ENCODE results near the gene SLC25A33. TPM values are rescaled to one million over a fixed set of nuclear protein-coding genes. Genes with fewer than 3 reads are reported as not detected.

The SLC25A33 gene
- polyA plus RNA-seq, 2 of the 4 experiments (the other 2 are of a cell fraction): 3.1 to 4.9 TPM

GRCh38 chr1:9536301-9536700 lies 3.0 kb upstream of the SLC25A33 start:
- POLR2A ChIA-PET: no interaction called here
- Histone ChIP-seq H3K4me1 (peaks cover 10% of the 10 kb centered on the region; the same call in 2 of the 3 replicates), H3K27ac (no peak overlapping the region), H3K4me3 (no peak overlapping the region), H3K4me2 (no peak overlapping the region), H3K9me3 (no peaks in the 10 kb centered on the region)
- CTCF ChIA-PET: no interaction called here
- no peak for TF ChIP-seq RAD21 (conservative IDR thresholded peaks at IDR 0.05 in 1 of 2, IDR thresholded peaks at IDR 0.05 in 1 of 2)
- no peak for TF ChIP-seq CBX8 (IDR thresholded peaks at IDR 0.05)
- TF ChIP-seq HOXA7 (CRISPR knock-in tag; IDR thresholded peaks at IDR 0.05): no peak
- TF ChIP-seq CHD4 (IDR thresholded peaks at IDR 0.05; ENCODE audit: borderline replicate concordance): no peak
- TF ChIP-seq TFCP2L1 (CRISPR knock-in tag; IDR thresholded peaks at IDR 0.05): no peak
- TF ChIP-seq SREBF2 (IDR thresholded peaks at IDR 0.05): no peak
- TF ChIP-seq, protein P1, sequence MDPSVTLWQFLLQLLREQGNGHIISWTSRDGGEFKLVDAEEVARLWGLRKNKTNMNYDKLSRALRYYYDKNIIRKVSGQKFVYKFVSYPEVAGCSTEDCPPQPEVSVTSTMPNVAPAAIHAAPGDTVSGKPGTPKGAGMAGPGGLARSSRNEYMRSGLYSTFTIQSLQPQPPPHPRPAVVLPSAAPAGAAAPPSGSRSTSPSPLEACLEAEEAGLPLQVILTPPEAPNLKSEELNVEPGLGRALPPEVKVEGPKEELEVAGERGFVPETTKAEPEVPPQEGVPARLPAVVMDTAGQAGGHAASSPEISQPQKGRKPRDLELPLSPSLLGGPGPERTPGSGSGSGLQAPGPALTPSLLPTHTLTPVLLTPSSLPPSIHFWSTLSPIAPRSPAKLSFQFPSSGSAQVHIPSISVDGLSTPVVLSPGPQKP (IDR thresholded peaks at IDR 0.05; ENCODE audit: low read depth, low read length): no peak
- no peak for TF ChIP-seq POLR2A (IDR thresholded peaks at IDR 0.05; ENCODE audit: low read length)
- TF ChIP-seq POLR2AphosphoS2 (conservative IDR thresholded peaks at IDR 0.05; ENCODE audit: low read length): no peak
- no peak for TF ChIP-seq NR3C1 (IDR thresholded peaks at IDR 0.05)
- TF ChIP-seq PBX3 (IDR thresholded peaks at IDR 0.05): no peak
- TF ChIP-seq TP53 (CRISPR knock-in tag; IDR thresholded peaks at IDR 0.05): no peak
- TF ChIP-seq, protein P2, sequence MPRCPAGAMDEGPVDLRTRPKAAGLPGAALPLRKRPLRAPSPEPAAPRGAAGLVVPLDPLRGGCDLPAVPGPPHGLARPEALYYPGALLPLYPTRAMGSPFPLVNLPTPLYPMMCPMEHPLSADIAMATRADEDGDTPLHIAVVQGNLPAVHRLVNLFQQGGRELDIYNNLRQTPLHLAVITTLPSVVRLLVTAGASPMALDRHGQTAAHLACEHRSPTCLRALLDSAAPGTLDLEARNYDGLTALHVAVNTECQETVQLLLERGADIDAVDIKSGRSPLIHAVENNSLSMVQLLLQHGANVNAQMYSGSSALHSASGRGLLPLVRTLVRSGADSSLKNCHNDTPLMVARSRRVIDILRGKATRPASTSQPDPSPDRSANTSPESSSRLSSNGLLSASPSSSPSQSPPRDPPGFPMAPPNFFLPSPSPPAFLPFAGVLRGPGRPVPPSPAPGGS (IDR thresholded peaks at IDR 0.05): no peak
- TF ChIP-seq, protein P3, sequence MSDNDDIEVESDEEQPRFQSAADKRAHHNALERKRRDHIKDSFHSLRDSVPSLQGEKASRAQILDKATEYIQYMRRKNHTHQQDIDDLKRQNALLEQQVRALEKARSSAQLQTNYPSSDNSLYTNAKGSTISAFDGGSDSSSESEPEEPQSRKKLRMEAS (IDR thresholded peaks at IDR 0.05): no peak
- no peak for TF ChIP-seq JUNB (IDR thresholded peaks at IDR 0.05)
- no peak for TF ChIP-seq BHLHE40 (IDR thresholded peaks at IDR 0.05; ENCODE audit: low read depth, low read length)
- no peak for ATAC-seq
- no CpG with 5 or more reads among the region's 1 CpG for WGBS (ENCODE audit: missing lambda C conversion rate)
- FAIRE-seq: no peak
- no peak for DNase-seq (ENCODE audit: low read depth in 1 of 2, low spot score in 1 of 2)

- no peak for DNase-seq (ENCODE audit: low read depth in 1 of 2, low spot score in 1 of 2)
- CTCF ChIA-PET: interaction anchor here (0.8 to 1.0 kb wide), 3 partner anchors 42 to 249 kb away, joined by 3 to 4 read pairs (median 3); no protein-coding TSS in a partner anchor
Observed at GRCh38 chr1:9537863-9538668, 1.2 kb upstream of the SLC25A33 start.

DNA sequence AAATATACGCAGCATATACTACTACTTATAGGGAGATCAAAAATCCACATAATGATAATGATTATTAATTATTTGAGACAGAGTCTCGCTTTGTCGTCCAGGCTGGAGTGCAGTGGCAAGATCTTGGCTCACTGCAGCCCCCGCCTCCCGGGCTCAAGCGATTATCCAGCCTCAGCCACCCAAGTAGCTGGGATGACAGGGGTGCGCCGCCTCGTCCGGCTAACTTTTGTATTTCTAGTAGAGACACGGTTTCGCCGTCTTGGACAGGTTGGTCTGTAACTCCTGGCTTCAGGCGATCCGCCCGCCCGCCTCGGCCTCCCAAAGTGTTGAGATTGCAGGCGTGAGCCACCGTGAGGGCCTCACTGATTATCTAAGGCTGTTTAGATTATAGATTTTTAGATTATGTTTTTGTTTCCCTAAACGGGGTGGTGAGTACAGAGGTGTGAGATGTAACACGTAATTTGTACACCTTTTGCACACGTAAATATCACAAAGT lies 548 bp upstream of the SLC25A33 start:
- FAIRE-seq (no peak), DNase-seq (ENCODE audit: low read depth in 1 of 2, low spot score in 1 of 2) (no peak), ATAC-seq (no peak)
- H3K27ac ChIP-seq: peak overlapping the region; percentile 44 to 58; a peak in 3 of 6 replicates
- H3K4me2 ChIP-seq: peak overlapping the region; percentile 65
- TF ChIP-seq CTCF (IDR thresholded peaks at IDR 0.05) (no peak), HOXB5 (CRISPR knock-in tag; IDR thresholded peaks at IDR 0.05) (no peak), ATOH8 (CRISPR knock-in tag; IDR thresholded peaks at IDR 0.05; ENCODE audit: low read depth) (0 out of 2 replicates have a peak, but pooled peaks have one; percentile 28), TFCP2L1 (CRISPR knock-in tag; IDR thresholded peaks at IDR 0.05) (no peak), CBX8 (IDR thresholded peaks at IDR 0.05) (no peak), FOSL2 (IDR thresholded peaks at IDR 0.05) (no peak), FOSL2 (CRISPR knock-in tag; IDR thresholded peaks at IDR 0.05) (no peak)
- TF ChIP-seq, protein P3 (IDR thresholded peaks at IDR 0.05): no peak
- 83% methylated on average over 23 of the region's 23 CpGs for WGBS (ENCODE audit: missing lambda C conversion rate)
- peaks cover 10% of the 10 kb centered on the region; the same call in 2 of the 3 replicates for H3K4me1 ChIP-seq
- POLR2A ChIA-PET: interaction anchor here (0.6 to 1.5 kb wide), 4 partner anchors 9 to 26 kb away, joined by 3 to 4 read pairs (median 4); no protein-coding TSS in a partner anchor
- H3K9me3 ChIP-seq: no peaks in the 10 kb centered on the region
- CTCF ChIA-PET: interaction anchor here (0.6 to 0.9 kb wide), 3 partner anchors 43 to 477 kb away, joined by 3 read pairs; no protein-coding TSS in a partner anchor
- no peak overlapping the region for H3K4me3 ChIP-seq

More at GRCh38 chr1:9537863-9538668, 1.2 kb upstream of the SLC25A33 start:
- POLR2A ChIA-PET: no interaction called here
- FAIRE-seq (no peak), ATAC-seq (no peak)
- TF ChIP-seq ESRRA (IDR thresholded peaks at IDR 0.05; ENCODE audit: borderline replicate concordance, low read length) (no peak), CEBPB (IDR thresholded peaks at IDR 0.05) (no peak), MAFK (IDR thresholded peaks at IDR 0.05; ENCODE audit: partially characterized antibody) (no peak), JUNB (IDR thresholded peaks at IDR 0.05) (no peak), RAD21 (conservative IDR thresholded peaks at IDR 0.05 in 1 of 2, IDR thresholded peaks at IDR 0.05 in 1 of 2) (no peak)
- WGBS (ENCODE audit: missing lambda C conversion rate): 69% methylated on average over 7 of the region's 7 CpGs
- no peak overlapping the region for H3K4me2 ChIP-seq
- H3K4me3 ChIP-seq: no peak overlapping the region
- H3K27ac ChIP-seq: no peak overlapping the region
- H3K4me1 ChIP-seq: peaks cover 10% of the 10 kb centered on the region; the same call in 2 of the 3 replicates
- H3K9me3 ChIP-seq: no peaks in the 10 kb centered on the region

All from A549 (cell line).